HCT116 (cell line): Measurements from ENCODE around the gene ATPAF1. TPM values are rescaled to one million over a fixed set of nuclear protein-coding genes. Genes with fewer than 3 reads are reported as not detected.
A peak's percentile ranks its signal among the peaks of the same experiment; 100 is the strongest.

Source experiments
- ATAC-seq: fragments of 200-7000 bp; cut with Tn5 transposase; 2 replicates; pipeline ENCODE4 v1.9.1; 2020; ENCODE audit warnings: mild to moderate bottlenecking, moderate library complexity
- BruUV-seq: library from RNA; stranded (reverse); fragments of 400-500 nt; replicated peaks from 2 replicates; lab custom pipeline; 2021; lab: Mats Ljungman, UMichigan
- CTCF ChIA-PET: fragments of 300-600 bp; sonication (Branson Sonifier 250); formaldehyde crosslinking; loops from one replicate; lab custom pipeline; 2021; ENCODE audit warnings: antibody characterized with exemption; lab: Charles Lee
- POLR2A ChIA-PET: fragments of 300-600, 350-600 bp; sonication (Branson Sonifier 250); formaldehyde crosslinking; loops from one replicate; lab custom pipeline; 2021; ENCODE audit warnings: antibody characterized with exemption; lab: Charles Lee
- RAD21 ChIA-PET, 2 experiments: fragments of 300-600 bp; sonication (Branson Sonifier 250); formaldehyde crosslinking; loops; one replicate each; lab custom pipeline; 2023; ENCODE audit warnings: low total read pairs in 2 of 2; ENCODE audit not compliant: uncharacterized antibody in 2 of 2, unreplicated experiment in 2 of 2, low non-redundant PET in 1 of 2; lab: Charles Lee
- DNase-seq: peaks from one replicate; pipeline ENCODE4 v3.0.0-alpha.2; 2010; ENCODE audit warnings: low read depth, low spot score
- H2AFZ ChIP-seq: fragments of 200-600 bp; shearing (Covaris generic), sonication (generic); 2 replicates; pipeline ENCODE4 v1.6.1; 2017; ENCODE audit warnings: low read depth, mixed run types, mixed read lengths, antibody characterized with exemption, low read length; ENCODE audit not compliant: poor library complexity, severe bottlenecking
- H3K27ac ChIP-seq: 2 replicates; pipeline ENCODE4 v1.5.1; 2012; ENCODE audit warnings: low read depth, low read length
- H3K27me3 ChIP-seq: fragments of 200-600 bp; sonication (generic); 2 replicates; pipeline ENCODE4 v1.6.1; 2016; ENCODE audit warnings: mixed run types, low read length, mixed read lengths; ENCODE audit not compliant: insufficient read depth
- H3K36me3 ChIP-seq, 2 experiments: fragments of 200-500 bp in 1 of 2; fragments of 200-600 bp in 1 of 2; sonication (Bioruptor generic) in 1 of 2; sonication (generic) in 1 of 2; 2 replicates each; pipeline versions ENCODE4 v1.5.1 to v1.6.1; 2014 to 2016; ENCODE audit warnings: low read length in 2 of 2, inconsistent platforms in 1 of 2, mixed read lengths in 1 of 2, mixed run types in 1 of 2; ENCODE audit not compliant: insufficient read depth in 2 of 2, control insufficient read depth in 1 of 2
- H3K4me1 ChIP-seq, 2 experiments: fragments of 200-600 bp in 1 of 2; sonication (generic) in 1 of 2; 2 replicates each; pipeline versions ENCODE4 v1.5.1 to v1.6.1; 2012 to 2017; ENCODE audit warnings: low read length in 2 of 2, inconsistent platforms in 1 of 2, mild to moderate bottlenecking in 1 of 2, mixed read lengths in 1 of 2, mixed run types in 1 of 2, moderate library complexity in 1 of 2; ENCODE audit not compliant: insufficient read depth in 2 of 2, control insufficient read depth in 1 of 2
- H3K4me2 ChIP-seq: fragments of 200-600 bp; sonication (generic); 2 replicates; pipeline ENCODE4 v1.6.1; 2017; ENCODE audit warnings: mixed run types, low read length, mixed read lengths
- H3K4me3 ChIP-seq, 2 experiments: fragments of 200-600 bp in 1 of 2; sonication (generic) in 1 of 2; replicated peaks in 1 of 2; 2 replicates each; pipeline ENCODE4 v1.5.1; 2011 to 2016; ENCODE audit warnings: low read length in 2 of 2, control low read depth in 1 of 2, low read depth in 1 of 2, mild to moderate bottlenecking in 1 of 2, mixed read lengths in 1 of 2, mixed run types in 1 of 2
- H3K79me2 ChIP-seq: fragments of 200-600 bp; sonication (generic); 2 replicates; pipeline ENCODE4 v1.6.1; 2017; ENCODE audit warnings: mild to moderate bottlenecking, mixed run types, low read length, moderate library complexity, mixed read lengths; ENCODE audit not compliant: insufficient read depth
- H3K9ac ChIP-seq: fragments of 200-600 bp; sonication (generic); 2 replicates; pipeline ENCODE4 v1.6.1; 2016; ENCODE audit warnings: low read length, mixed read lengths
- H3K9me2 ChIP-seq: fragments of 200-600 bp; sonication (generic), shearing (Covaris generic); 2 replicates; pipeline ENCODE4 v1.6.1; 2017; ENCODE audit warnings: mixed run types, mild to moderate bottlenecking, moderate library complexity; ENCODE audit not compliant: insufficient read depth
- H3K9me3 ChIP-seq, 2 experiments: fragments of 200-500 bp in 1 of 2; fragments of 200-600 bp in 1 of 2; sonication (Bioruptor generic) in 1 of 2; sonication (generic) in 1 of 2; 2 replicates each; pipeline ENCODE4 v1.6.1; 2014 to 2017; ENCODE audit warnings: low read length in 2 of 2, mixed read lengths in 2 of 2, inconsistent platforms in 1 of 2, low read depth in 1 of 2, mild to moderate bottlenecking in 1 of 2, mixed run types in 1 of 2, moderate library complexity in 1 of 2; ENCODE audit not compliant: control insufficient read depth in 1 of 2, insufficient read depth in 1 of 2
- H4K20me1 ChIP-seq: fragments of 200-600 bp; sonication (generic), shearing (Covaris generic); 2 replicates; pipeline ENCODE4 v1.6.1; 2017; ENCODE audit warnings: mixed run types, mild to moderate bottlenecking, moderate library complexity; ENCODE audit not compliant: insufficient read depth
- CBX3 ChIP-seq: IDR thresholded peaks from 2 replicates; pipeline ENCODE4 v1.6.1; 2012; ENCODE audit warnings: low read depth
- CEBPB ChIP-seq: IDR thresholded peaks from 2 replicates; pipeline ENCODE4 v1.6.1; 2012; ENCODE audit warnings: low read depth
- EGR1 ChIP-seq: IDR thresholded peaks from 2 replicates; pipeline ENCODE4 v1.6.1; 2012; ENCODE audit warnings: low read depth
- ELF1 ChIP-seq: IDR thresholded peaks from 2 replicates; pipeline ENCODE4 v1.6.1; 2012; ENCODE audit warnings: low read depth, borderline replicate concordance
- EZH2 ChIP-seq: fragments of 200-600 bp; sonication (generic); IDR thresholded peaks from 2 replicates; pipeline ENCODE4 v1.6.1; 2017; ENCODE audit warnings: antibody characterized with exemption, mixed run types
- FOSL1 ChIP-seq: IDR thresholded peaks from 2 replicates; pipeline ENCODE4 v1.6.1; 2012; ENCODE audit warnings: low read depth
- POLR2A ChIP-seq: IDR thresholded peaks from 2 replicates; pipeline ENCODE4 v1.7.0; 2011; ENCODE audit warnings: borderline replicate concordance; ENCODE audit not compliant: insufficient read depth, insufficient read length; ENCODE audit errors: extremely low read depth
- POLR2AphosphoS5 ChIP-seq: IDR thresholded peaks from 2 replicates; pipeline ENCODE4 v1.6.1; 2011; ENCODE audit warnings: mild to moderate bottlenecking, low read depth, low read length, moderate library complexity
- RAD21 ChIP-seq: IDR thresholded peaks from 2 replicates; pipeline ENCODE4 v1.6.1; 2012; ENCODE audit warnings: low read depth, mild to moderate bottlenecking
- REST ChIP-seq: IDR thresholded peaks from 2 replicates; pipeline ENCODE4 v1.6.1; 2012; ENCODE audit warnings: low read depth
- SIN3A ChIP-seq: IDR thresholded peaks from 2 replicates; pipeline ENCODE4 v1.6.1; 2012; ENCODE audit warnings: low read depth
- SRF ChIP-seq: IDR thresholded peaks from 2 replicates; pipeline ENCODE4 v1.6.1; 2012; ENCODE audit warnings: low read depth
- TCF7L2 ChIP-seq: IDR thresholded peaks from 2 replicates; pipeline ENCODE4 v1.7.0; 2011; ENCODE audit warnings: borderline replicate concordance, inconsistent platforms; ENCODE audit not compliant: insufficient read depth, insufficient read length; ENCODE audit errors: extremely low read depth
- YY1 ChIP-seq: IDR thresholded peaks from 2 replicates; pipeline ENCODE4 v1.6.1; 2011; ENCODE audit warnings: low read length, low read depth, moderate library complexity, mild to moderate bottlenecking; ENCODE audit not compliant: insufficient replicate concordance; ENCODE audit errors: extremely low read depth
- ZFX ChIP-seq: fragments of 450-650 bp; IDR thresholded peaks from 2 replicates; pipeline ENCODE4 v1.6.1; 2017
- intact Hi-C: fragments of 100-400 bp; cut with micrococcal nuclease; formaldehyde crosslinking; loops from 2 replicates; pipeline ENCODE4 v1.10.0; 2022
- total RNA-seq: library from RNA; stranded (reverse); gene quantifications from one replicate; pipeline ENCODE4 v1.2.1, GENCODE V29; 2021; ENCODE audit not compliant: unreplicated experiment

Gene ATPAF1
- total RNA-seq, 1 experiment from 2014 or later: 35.5 TPM

GRCh38 chr1:46687921-46688509 is 19.9 kb upstream of the ATPAF1 start (continued):
- TF ChIP-seq EGR1 (no peak), CBX3 (no peak)

GRCh38 chr1:46687093-46687659 is 19.0 kb upstream of the ATPAF1 start:
- Histone ChIP-seq H3K9me2 (no peaks in the 10 kb centered on the region), H3K4me1 (peaks cover 0 to 9% of the 10 kb centered on the region in 2 experiments; a peak in 1 of 4 replicates), H3K27me3 (no peaks in the 10 kb centered on the region), H4K20me1 (no peaks in the 10 kb centered on the region), H3K9me3 (no peaks in the 10 kb centered on the region), H3K79me2 (no peaks in the 10 kb centered on the region), H3K4me2 (no peak overlapping the region), H3K9ac (no peak overlapping the region), H3K27ac (no peak overlapping the region), H3K4me3 (no peak overlapping the region), H3K36me3 (peaks cover 40 to 52% of the 10 kb centered on the region in 2 experiments; a peak in 3 of 4 replicates), H2AFZ (no peak overlapping the region)
- BruUV-seq: no TSS peak
- intact Hi-C loops: no loop called here
- RAD21 ChIA-PET: no interaction called here
- DNase-seq: no peak
- CTCF ChIA-PET: no interaction called here
- ATAC-seq: no peak
- TF ChIP-seq EZH2: no peak
- peak; percentile 17 for TF ChIP-seq TCF7L2
- TF ChIP-seq EGR1: no peak
- no peak for TF ChIP-seq CBX3
- TF ChIP-seq SRF: no peak
- POLR2A ChIA-PET: no interaction called here

DNA sequence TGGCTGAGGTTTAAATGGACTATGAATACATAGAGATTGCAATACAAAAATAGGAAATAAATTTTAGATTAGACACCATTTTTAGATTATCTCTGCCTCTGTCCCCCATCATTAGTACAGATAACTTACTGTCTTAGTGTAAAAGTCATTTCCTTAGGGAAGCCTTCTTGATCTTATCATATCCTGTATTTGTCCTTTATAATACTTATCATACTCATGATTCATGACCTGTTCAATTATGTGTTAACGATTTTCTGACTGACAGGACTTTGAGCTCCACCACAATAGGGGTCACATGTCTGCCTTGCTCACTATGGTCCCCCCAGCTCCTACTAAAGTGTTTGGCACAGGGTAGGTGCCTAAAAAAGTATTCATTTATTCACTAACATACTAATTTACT is 18.1 kb upstream of the ATPAF1 start:
- no peak overlapping the region for H3K4me2 ChIP-seq

More for the DNA sequence above, 18.1 kb upstream of the ATPAF1 start:
- peaks cover 0 to 9% of the 10 kb centered on the region in 2 experiments; a peak in 1 of 4 replicates for H3K4me1 ChIP-seq
- H3K79me2 ChIP-seq: no peaks in the 10 kb centered on the region
- no peak overlapping the region for H3K27ac ChIP-seq
- RAD21 ChIA-PET: no interaction called here
- H2AFZ ChIP-seq: no peak overlapping the region
- no peak for DNase-seq
- no peaks in the 10 kb centered on the region for H4K20me1 ChIP-seq
- ATAC-seq: no peak
- TF ChIP-seq POLR2AphosphoS5 (no peak), SIN3A (no peak), REST (no peak), FOSL1 (no peak), YY1 (no peak), TCF7L2 (no peak), CBX3 (no peak), RAD21 (no peak), ZFX (no peak), ELF1 (no peak), CEBPB (no peak), POLR2A (no peak), EZH2 (no peak)
- TF ChIP-seq, all 23 proteins: peak for 0
- no peak overlapping the region for H3K9ac ChIP-seq
- no peaks in the 10 kb centered on the region for H3K9me2 ChIP-seq
- no TSS peak for BruUV-seq
- H3K9me3 ChIP-seq: no peaks in the 10 kb centered on the region
- no peaks in the 10 kb centered on the region for H3K27me3 ChIP-seq
- ChIA-PET POLR2A (no interaction called here), CTCF (no interaction called here)
- peaks cover 42 to 55% of the 10 kb centered on the region in 2 experiments; a peak in 3 of 4 replicates for H3K36me3 ChIP-seq
- intact Hi-C loops: no loop called here
- H3K4me3 ChIP-seq: no peak overlapping the region
